ENCODE measurements around the gene LUC7L3.

DNA sequence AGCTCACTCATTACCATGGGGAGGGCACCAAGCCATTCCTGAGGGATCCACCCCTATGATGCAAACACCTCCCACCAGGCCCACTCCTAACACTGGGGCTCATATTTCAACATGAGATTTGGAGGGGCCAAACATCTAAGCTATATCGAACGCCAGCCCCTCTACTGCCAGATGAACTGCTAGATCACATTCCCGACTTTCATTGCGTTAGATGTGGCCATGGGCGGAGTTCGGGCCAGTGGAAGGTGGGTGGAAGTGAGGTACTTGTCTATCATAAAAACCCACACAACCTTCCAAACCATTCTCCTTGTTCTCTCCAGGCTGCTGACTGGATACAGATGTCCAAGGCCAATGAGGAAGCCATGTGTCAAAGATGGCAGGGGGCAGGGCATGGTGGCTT lies 75.0 kb downstream of the LUC7L3 start:
- TF ChIP-seq ZNF121 (tag by site-specific recombination; IDR thresholded peaks at IDR 0.05) = no peak
- TF ChIP-seq TRIM28 (IDR thresholded peaks at IDR 0.05; ENCODE audit: borderline replicate concordance, low read length) = no peak
- TF ChIP-seq, protein P1, sequence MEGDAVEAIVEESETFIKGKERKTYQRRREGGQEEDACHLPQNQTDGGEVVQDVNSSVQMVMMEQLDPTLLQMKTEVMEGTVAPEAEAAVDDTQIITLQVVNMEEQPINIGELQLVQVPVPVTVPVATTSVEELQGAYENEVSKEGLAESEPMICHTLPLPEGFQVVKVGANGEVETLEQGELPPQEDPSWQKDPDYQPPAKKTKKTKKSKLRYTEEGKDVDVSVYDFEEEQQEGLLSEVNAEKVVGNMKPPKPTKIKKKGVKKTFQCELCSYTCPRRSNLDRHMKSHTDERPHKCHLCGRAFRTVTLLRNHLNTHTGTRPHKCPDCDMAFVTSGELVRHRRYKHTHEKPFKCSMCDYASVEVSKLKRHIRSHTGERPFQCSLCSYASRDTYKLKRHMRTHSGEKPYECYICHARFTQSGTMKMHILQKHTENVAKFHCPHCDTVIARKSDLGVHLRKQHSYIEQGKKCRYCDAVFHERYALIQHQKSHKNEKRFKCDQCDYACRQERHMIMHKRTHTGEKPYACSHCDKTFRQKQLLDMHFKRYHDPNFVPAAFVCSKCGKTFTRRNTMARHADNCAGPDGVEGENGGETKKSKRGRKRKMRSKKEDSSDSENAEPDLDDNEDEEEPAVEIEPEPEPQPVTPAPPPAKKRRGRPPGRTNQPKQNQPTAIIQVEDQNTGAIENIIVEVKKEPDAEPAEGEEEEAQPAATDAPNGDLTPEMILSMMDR (tag by site-specific recombination; IDR thresholded peaks at IDR 0.05) = no peak
- no peak for TF ChIP-seq ZNF561 (tag by site-specific recombination; IDR thresholded peaks at IDR 0.05; ENCODE audit: borderline replicate concordance)
- TF ChIP-seq ZNF621 (tag by site-specific recombination; IDR thresholded peaks at IDR 0.05) = no peak
- no peak for TF ChIP-seq SETDB1 (IDR thresholded peaks at IDR 0.05; ENCODE audit: insufficient read length, low read length)
- TF ChIP-seq, protein P2, sequence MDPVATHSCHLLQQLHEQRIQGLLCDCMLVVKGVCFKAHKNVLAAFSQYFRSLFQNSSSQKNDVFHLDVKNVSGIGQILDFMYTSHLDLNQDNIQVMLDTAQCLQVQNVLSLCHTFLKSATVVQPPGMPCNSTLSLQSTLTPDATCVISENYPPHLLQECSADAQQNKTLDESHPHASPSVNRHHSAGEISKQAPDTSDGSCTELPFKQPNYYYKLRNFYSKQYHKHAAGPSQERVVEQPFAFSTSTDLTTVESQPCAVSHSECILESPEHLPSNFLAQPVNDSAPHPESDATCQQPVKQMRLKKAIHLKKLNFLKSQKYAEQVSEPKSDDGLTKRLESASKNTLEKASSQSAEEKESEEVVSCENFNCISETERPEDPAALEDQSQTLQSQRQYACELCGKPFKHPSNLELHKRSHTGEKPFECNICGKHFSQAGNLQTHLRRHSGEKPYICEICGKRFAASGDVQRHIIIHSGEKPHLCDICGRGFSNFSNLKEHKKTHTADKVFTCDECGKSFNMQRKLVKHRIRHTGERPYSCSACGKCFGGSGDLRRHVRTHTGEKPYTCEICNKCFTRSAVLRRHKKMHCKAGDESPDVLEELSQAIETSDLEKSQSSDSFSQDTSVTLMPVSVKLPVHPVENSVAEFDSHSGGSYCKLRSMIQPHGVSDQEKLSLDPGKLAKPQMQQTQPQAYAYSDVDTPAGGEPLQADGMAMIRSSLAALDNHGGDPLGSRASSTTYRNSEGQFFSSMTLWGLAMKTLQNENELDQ (tag by site-specific recombination; IDR thresholded peaks at IDR 0.05; ENCODE audit: low read depth) = no peak
